Nephron (organoid): ENCODE measurements around the gene DNAJB13.

Experiments
- H3K27ac Mint-ChIP-seq, 3 experiments: 2 replicates each; pipeline ENCODE4 v1.8.0; 2020; ENCODE audit warnings: mixed read lengths in 3 of 3, mild to moderate bottlenecking in 2 of 3, moderate library complexity in 1 of 3
- H3K27me3 Mint-ChIP-seq: 2 replicates; pipeline ENCODE4 v1.8.0; 2021; ENCODE audit warnings: low read depth, mild to moderate bottlenecking, moderate library complexity, mixed read lengths
- H3K36me3 Mint-ChIP-seq: 2 replicates; pipeline ENCODE4 v1.8.0; 2020; ENCODE audit warnings: low read depth, mixed read lengths
- H3K4me1 Mint-ChIP-seq: 2 replicates; pipeline ENCODE4 v1.8.0; 2020; ENCODE audit warnings: mixed read lengths
- H3K4me3 Mint-ChIP-seq, 3 experiments: 2 replicates each; pipeline ENCODE4 v1.8.0; 2020; ENCODE audit warnings: mild to moderate bottlenecking in 3 of 3, mixed read lengths in 3 of 3, moderate library complexity in 2 of 3
- H3K9me3 Mint-ChIP-seq: 2 replicates; pipeline ENCODE4 v1.8.0; 2020; ENCODE audit warnings: mixed read lengths
- TF ChIP-seq, protein P1 (sequence below), 3 experiments: fragments of 200-600 bp; sonication (generic); IDR thresholded peaks; one replicate each; pipeline ENCODE4 v1.5.0; 2021; ENCODE audit warnings: antibody characterized with exemption in 3 of 3; ENCODE audit not compliant: unreplicated experiment in 3 of 3

The DNAJB13 gene

DNA sequence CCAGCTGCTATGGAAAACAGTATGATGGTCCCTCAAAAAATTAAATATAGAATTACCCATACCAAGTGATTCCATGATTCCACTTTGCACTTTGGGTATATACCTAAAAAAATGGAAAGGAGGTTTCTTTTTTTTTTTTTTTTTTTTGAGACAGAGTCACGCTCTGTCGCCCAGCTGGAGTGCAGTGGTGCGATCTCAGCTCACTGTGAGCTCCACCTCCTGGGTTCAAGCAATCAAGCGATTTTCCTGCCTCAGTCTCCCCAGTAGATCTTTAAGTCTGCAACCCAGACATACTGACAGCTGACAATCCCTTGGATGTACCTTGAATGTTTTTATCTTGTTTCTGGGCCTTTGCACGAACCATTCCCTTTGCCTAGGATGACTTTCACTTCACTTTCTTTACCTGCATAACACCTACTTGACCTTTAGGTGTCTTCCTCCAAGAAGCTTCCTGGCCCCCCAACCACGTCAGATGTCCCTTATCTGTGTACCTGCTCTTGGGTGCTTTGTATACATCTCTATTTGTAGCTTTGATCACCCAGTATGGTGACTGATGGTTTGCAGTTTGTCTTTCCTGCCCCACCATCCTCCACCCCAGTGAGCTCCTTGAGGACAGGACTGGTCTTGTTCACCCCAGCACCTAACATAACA is 46.4 kb downstream of the DNAJB13 start:
- no peaks in the 10 kb centered on the region for H3K4me1 Mint-ChIP-seq

DNA sequence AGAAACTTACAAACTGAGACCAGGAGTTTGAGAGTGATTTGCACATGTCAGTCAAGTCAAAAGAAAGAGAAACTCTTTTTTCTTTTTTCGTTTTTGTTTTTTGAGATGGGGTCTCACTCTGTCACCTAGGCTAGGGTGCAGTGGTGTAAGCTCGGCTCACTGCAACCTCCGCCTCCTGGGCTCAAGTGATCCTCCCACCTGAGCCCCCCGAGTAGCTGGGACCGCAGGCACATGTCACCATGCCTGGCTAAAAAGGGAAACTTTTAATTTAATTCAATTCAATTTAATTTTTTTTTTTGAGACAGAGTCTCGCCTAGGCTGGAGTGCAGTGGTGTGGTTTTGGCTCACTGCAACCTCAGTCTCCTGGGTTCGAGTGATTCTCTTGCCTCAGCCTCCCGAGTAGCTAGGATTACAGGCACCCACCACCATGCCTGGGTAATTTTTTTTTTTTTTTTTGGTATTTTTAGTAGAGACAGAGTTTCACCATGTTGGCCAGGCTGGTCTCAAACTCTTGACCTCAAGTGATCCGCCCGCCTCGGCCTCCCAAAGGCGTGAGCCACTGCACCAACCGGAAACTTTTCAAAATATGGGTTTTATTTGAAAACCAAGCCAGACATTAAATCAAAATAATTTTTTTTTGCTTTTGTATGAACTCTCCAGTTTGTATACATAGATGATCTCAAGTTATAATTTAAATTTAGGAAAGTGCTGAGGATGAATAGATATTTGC is 48.2 kb downstream of the DNAJB13 start:
- Mint-ChIP-seq H3K4me3 (no peak overlapping the region), H3K9me3 (no peaks in the 10 kb centered on the region), H3K27ac (no peak overlapping the region), H3K27me3 (no peaks in the 10 kb centered on the region), H3K4me1 (no peaks in the 10 kb centered on the region), H3K36me3 (peaks cover 20% of the 10 kb centered on the region)
- TF ChIP-seq, protein P1, sequence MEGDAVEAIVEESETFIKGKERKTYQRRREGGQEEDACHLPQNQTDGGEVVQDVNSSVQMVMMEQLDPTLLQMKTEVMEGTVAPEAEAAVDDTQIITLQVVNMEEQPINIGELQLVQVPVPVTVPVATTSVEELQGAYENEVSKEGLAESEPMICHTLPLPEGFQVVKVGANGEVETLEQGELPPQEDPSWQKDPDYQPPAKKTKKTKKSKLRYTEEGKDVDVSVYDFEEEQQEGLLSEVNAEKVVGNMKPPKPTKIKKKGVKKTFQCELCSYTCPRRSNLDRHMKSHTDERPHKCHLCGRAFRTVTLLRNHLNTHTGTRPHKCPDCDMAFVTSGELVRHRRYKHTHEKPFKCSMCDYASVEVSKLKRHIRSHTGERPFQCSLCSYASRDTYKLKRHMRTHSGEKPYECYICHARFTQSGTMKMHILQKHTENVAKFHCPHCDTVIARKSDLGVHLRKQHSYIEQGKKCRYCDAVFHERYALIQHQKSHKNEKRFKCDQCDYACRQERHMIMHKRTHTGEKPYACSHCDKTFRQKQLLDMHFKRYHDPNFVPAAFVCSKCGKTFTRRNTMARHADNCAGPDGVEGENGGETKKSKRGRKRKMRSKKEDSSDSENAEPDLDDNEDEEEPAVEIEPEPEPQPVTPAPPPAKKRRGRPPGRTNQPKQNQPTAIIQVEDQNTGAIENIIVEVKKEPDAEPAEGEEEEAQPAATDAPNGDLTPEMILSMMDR (IDR thresholded peaks at IDR 0.05; ENCODE audit: unreplicated experiment in 3 of 3) = no peak

More for the DNA sequence above, 46.4 kb downstream of the DNAJB13 start:
- no peaks in the 10 kb centered on the region for H3K27me3 Mint-ChIP-seq
- TF ChIP-seq, protein P1 (IDR thresholded peaks at IDR 0.05; ENCODE audit: unreplicated experiment in 3 of 3) = no peak
- H3K36me3 Mint-ChIP-seq = peaks cover 8% of the 10 kb centered on the region
- H3K4me3 Mint-ChIP-seq = no peak overlapping the region
- H3K9me3 Mint-ChIP-seq = no peaks in the 10 kb centered on the region
- H3K27ac Mint-ChIP-seq = no peak overlapping the region

DNA sequence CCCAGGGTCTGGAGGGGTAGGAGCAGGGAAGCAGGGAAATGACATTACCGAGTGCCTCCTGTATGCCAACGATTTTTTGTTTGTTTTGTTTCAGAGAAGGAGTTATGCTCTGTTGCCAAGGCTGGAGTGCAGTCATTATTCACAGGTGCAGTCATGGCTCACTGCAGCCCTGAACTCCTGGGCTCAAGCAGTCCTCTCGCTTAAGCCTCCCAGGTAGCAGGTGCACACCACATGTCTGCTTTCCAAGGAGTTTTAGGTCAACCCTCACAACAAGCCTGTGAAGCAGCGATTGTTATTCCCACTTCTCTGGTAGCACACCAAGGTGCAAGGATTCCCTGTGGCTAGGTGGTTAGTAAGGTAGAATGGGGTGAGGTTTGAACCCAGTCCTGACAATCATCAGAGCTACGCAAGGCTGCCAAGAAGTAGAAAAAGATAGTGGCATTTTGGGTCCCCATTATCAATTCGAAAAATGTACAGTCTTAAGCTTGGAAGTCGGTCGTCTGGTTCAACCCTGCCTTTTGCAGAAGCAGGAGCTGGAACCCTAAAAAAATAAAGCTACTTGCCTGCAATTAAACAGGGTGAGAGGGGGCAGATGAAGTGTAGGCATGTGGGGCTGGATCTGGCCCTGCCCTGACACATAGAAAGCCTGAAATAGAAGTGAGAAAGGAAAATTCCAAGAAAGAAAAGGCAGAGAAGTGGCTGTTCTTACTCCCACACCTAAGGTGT is 48.9 kb downstream of the DNAJB13 start:
- Mint-ChIP-seq H3K9me3 (no peaks in the 10 kb centered on the region), H3K27ac (no peak overlapping the region), H3K27me3 (no peaks in the 10 kb centered on the region), H3K4me3 (no peak overlapping the region), H3K36me3 (peaks cover 20% of the 10 kb centered on the region), H3K4me1 (peaks cover 2% of the 10 kb centered on the region)
- TF ChIP-seq, protein P1 (IDR thresholded peaks at IDR 0.05; ENCODE audit: unreplicated experiment in 3 of 3) = no peak

DNA sequence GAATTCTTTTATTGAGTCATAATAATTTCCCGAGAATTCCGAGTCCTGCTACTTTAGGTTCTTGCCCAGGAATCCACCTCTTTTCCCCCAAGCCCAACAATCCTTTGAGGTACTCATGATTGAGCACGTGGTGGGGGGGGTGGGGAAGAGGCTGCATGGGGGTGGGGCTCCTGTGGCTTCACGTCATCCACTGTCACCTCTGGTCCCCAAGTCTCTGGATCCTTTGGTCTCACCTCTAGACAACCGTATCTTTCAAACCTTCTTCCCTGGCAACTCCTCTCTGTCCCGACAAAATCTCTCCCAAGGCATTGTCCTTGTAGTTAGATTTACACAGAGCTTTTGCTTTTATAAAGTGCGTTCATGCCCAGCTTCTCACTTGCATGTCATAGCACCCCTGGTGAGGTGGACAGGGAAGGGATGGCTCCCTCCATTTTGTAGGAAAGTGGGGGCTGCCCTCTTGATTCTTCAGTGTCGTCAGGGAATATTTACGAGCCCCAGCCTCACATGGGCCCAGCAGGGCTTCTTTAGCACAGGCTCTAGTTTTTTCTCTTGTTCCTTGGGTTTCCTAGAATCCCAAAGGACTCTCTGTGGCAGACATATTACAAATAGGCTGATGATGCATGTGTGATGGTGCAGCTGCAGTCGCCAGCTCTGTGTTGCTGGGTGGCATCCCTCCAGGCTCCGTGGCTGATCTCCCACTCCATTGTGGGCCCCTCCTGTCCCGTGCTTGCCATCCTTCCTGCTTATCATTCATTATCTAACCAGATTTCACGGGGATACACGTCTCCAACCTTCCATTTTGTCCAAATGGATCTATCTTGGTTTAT is 49.7 kb downstream of the DNAJB13 start:
- TF ChIP-seq, protein P1 (IDR thresholded peaks at IDR 0.05; ENCODE audit: unreplicated experiment in 3 of 3) = no peak
- Mint-ChIP-seq H3K9me3 (no peaks in the 10 kb centered on the region), H3K27ac (no peak overlapping the region), H3K27me3 (no peaks in the 10 kb centered on the region), H3K4me3 (no peak overlapping the region), H3K36me3 (peaks cover 20% of the 10 kb centered on the region), H3K4me1 (peaks cover 9% of the 10 kb centered on the region)

DNA sequence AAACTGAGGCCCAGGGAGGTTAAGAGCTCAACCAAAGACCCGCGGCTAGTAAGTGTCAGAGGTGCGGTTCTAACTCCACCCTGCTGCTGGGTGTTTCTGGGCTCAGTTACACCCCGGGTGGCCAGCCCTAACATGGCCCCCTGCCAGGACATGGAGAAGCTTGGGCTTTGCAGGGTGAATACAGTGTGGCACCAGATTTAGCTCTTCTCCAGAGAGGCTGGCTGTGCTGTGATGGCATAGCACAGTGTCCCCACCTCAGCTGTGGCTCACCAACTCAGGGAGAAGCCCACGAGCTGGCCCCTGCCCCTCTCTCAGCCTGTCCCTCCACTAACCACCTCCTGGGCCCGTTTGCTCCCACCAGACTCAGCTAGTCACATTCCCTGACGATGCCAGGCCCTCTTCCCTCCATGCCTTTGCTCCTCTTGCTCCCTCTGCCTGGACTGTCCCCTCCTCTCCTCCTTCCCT is 51.0 kb downstream of the DNAJB13 start:
- H3K9me3 Mint-ChIP-seq = no peaks in the 10 kb centered on the region
- TF ChIP-seq, protein P1 (IDR thresholded peaks at IDR 0.05; ENCODE audit: unreplicated experiment in 3 of 3) = no peak
- H3K27ac Mint-ChIP-seq = no peak overlapping the region
- H3K36me3 Mint-ChIP-seq = peaks cover 20% of the 10 kb centered on the region
- no peak overlapping the region for H3K4me3 Mint-ChIP-seq
- H3K4me1 Mint-ChIP-seq = peaks cover 9% of the 10 kb centered on the region
- no peaks in the 10 kb centered on the region for H3K27me3 Mint-ChIP-seq
